Mucosa of descending colon (tissue), 3 donors: Measurements from ENCODE around the gene DEFB129. TPM values are rescaled to one million over a fixed set of nuclear protein-coding genes. Genes with fewer than 3 reads are reported as not detected.
"Not testable (repeated sequence)": the region's sequence is repeated elsewhere in the genome, so short reads cannot be mapped to it uniquely, and the experiment has no call there.

Experiments used
- ATAC-seq: fragments of 200-7000 bp; cut with Tn5 transposase; one replicate; pipeline ENCODE4 v1.9.1; 2020; ENCODE audit warnings: mild to moderate bottlenecking, moderate library complexity
- DNase-seq, 3 donors: peaks; one replicate each; pipeline ENCODE4 v3.0.0-alpha.2; 2020
- H3K36me3 ChIP-seq: fragments of 200-600 bp; one replicate; pipeline ENCODE4 v1.8.0; 2021; ENCODE audit warnings: low read depth, mild to moderate bottlenecking
- H3K4me1 ChIP-seq: fragments of 200-600 bp; one replicate; pipeline ENCODE4 v1.8.0; 2021; ENCODE audit warnings: low read depth, mild to moderate bottlenecking
- H3K4me3 ChIP-seq: fragments of 200-600 bp; one replicate; pipeline ENCODE4 v1.8.0; 2021; ENCODE audit warnings: mild to moderate bottlenecking
- H3K9me3 ChIP-seq: fragments of 200-600 bp; one replicate; pipeline ENCODE4 v1.8.0; 2021; ENCODE audit warnings: mild to moderate bottlenecking
- intact Hi-C, 2 donors: fragments of 100-400 bp; cut with DNase I in 1 of 2; cut with micrococcal nuclease in 1 of 2; formaldehyde crosslinking; loops; one replicate each; pipeline versions ENCODE4 v1.11.0 to v1.11.1; 2022; cut with DNase I, micrococcal nuclease
- total RNA-seq, 3 donors: library from RNA; stranded (reverse); fragmentation: NEBNext Ultra II Directional in 2 of 3; extraction: Animal tissue kit (Norgen Biotek cat#: 25700) in 2 of 3; gene quantifications; one replicate each; pipeline versions ENCODE4 v1.2.1 to v1.2.4, GENCODE V29; 2021 to 2023
- TF ChIP-seq, protein P1 (sequence below): fragments of 200-600 bp; IDR thresholded peaks from one replicate; pipeline ENCODE4 v1.8.0; 2022; ENCODE audit warnings: antibody characterized with exemption, mild to moderate bottlenecking
- donor health status: DM: no; HTN: no; CAD: no; lungs with moderate emphysema.
- donor health status: DM: no; HTN: no; CAD: no.
- donor health status: DM: no; HTN: yes; CAD: no.

DEFB129 gene
- total RNA-seq, 3 donors from 2014 or later = not detected

GRCh38 chr20:217266-217665, 9.8 kb upstream of the DEFB129 start:
- no peaks in the 10 kb centered on the region for H3K36me3 ChIP-seq
- H3K4me1 ChIP-seq = no peaks in the 10 kb centered on the region
- no peak for DNase-seq
- TF ChIP-seq, protein P1, sequence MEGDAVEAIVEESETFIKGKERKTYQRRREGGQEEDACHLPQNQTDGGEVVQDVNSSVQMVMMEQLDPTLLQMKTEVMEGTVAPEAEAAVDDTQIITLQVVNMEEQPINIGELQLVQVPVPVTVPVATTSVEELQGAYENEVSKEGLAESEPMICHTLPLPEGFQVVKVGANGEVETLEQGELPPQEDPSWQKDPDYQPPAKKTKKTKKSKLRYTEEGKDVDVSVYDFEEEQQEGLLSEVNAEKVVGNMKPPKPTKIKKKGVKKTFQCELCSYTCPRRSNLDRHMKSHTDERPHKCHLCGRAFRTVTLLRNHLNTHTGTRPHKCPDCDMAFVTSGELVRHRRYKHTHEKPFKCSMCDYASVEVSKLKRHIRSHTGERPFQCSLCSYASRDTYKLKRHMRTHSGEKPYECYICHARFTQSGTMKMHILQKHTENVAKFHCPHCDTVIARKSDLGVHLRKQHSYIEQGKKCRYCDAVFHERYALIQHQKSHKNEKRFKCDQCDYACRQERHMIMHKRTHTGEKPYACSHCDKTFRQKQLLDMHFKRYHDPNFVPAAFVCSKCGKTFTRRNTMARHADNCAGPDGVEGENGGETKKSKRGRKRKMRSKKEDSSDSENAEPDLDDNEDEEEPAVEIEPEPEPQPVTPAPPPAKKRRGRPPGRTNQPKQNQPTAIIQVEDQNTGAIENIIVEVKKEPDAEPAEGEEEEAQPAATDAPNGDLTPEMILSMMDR = no peak
- no peak for ATAC-seq
- no peaks in the 10 kb centered on the region for H3K9me3 ChIP-seq
- no peak overlapping the region for H3K4me3 ChIP-seq
- intact Hi-C loops = no loop called here

DNA sequence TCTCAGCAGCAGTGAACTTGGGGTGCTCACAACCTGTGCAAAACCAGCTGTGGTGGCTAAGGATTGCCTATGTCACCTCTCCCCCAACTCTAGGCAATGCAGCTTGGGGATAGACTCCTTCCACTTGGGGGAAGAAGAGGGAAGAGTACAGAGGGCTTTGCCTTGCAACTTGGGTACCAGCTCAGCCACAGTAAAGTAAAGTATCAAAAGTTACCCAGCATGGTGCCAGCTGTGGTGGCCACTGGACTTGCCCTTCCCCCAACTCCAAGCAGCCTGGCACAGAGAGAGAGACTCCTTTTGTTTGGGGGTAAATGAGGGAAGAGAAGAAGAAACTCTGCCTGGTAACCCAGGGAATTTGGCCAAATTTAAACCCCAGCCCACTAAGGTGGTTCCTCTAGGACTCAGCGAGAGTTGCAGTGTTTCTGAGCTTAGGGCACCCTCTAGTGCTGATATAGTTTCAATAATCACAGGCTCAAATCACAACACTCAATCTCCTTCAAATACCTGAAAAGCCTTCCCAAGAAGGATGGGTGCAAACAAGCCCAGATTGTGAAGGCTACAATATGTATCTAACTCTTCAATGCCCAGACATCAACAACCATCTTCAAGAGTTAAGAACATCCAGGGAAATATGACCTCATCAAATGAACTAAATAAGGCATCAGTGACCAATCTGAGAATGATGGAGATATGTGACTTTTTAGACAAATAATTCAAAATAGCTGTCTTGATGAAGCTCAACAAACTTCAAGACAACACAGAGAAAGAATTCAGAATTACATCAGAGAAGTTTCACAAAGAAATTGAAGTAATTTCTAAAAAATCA, 7.6 kb upstream of the DEFB129 start:
- H3K9me3 ChIP-seq = no peaks in the 10 kb centered on the region
- H3K36me3 ChIP-seq = no peaks in the 10 kb centered on the region
- intact Hi-C loops = no loop called here
- DNase-seq = no peak
- TF ChIP-seq, protein P1 = no peak
- H3K4me1 ChIP-seq = no peaks in the 10 kb centered on the region
- ATAC-seq = no peak
- H3K4me3 ChIP-seq = no peak overlapping the region

DNA sequence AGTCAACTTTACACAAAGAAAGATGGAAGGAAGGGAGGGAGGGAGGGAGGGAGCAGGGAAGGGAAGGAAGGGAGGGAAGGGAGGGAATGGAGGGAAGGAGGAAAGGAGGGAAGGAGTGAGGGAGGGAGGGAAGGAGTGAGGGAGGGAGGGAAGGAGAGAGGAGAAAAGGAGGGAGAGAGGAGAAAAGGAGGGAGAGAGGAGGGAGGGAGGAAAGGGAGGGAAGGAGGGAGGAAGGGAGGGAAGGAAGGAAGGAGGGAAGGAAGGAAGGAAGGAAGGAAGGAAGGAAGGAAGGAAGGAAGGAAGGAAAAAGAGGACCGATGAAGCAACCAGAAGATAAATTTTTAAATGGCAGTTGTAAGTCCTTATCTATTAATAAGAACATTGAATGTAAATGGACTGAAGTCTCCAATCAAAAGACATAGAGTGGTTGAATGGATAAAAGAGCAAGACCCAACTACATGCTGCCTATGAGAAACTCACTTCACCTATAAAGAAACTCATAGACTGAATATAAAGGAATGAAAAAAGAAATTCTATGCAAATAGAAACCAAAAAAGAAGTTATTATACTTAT, 5.7 kb upstream of the DEFB129 start:
- Histone ChIP-seq H3K4me1 (no peaks in the 10 kb centered on the region), H3K36me3 (no peaks in the 10 kb centered on the region), H3K4me3 (no peak overlapping the region), H3K9me3 (no peaks in the 10 kb centered on the region)
- intact Hi-C loops = no loop called here
- ATAC-seq (no peak), DNase-seq (no peak)
- TF ChIP-seq, protein P1 = no peak

DNA sequence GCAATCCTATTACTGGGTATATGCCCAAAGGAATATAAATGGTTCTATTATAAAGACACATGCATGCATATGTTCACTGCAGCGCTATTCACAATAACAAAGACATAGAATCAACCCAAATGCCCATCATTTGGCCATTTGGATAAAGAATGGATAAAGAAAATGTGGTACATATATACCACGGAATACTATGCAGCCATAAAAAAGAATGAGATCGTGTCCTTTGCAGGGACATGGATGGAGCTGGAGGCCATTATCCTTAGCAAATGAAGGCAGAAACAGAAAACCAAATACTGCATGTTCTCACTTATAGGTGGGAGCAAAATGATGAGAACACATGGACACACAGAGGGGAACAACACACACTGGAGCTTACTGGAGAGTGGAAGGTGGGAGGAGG, 1.2 kb upstream of the DEFB129 start:
- not testable (repeated sequence) for ATAC-seq, DNase-seq

GRCh38 chr20:227439-228105, 514 bp downstream of the DEFB129 start:
- DNase-seq (no peak), ATAC-seq (no peak)
- Histone ChIP-seq H3K4me3 (no peak overlapping the region), H3K36me3 (no peaks in the 10 kb centered on the region), H3K9me3 (no peaks in the 10 kb centered on the region), H3K4me1 (no peaks in the 10 kb centered on the region)
- TF ChIP-seq, protein P1 = no peak
- intact Hi-C loops = no loop called here

More for the DNA sequence above, 1.2 kb upstream of the DEFB129 start:
- H3K36me3 ChIP-seq, intact Hi-C loops, H3K4me3 ChIP-seq, H3K9me3 ChIP-seq, H3K4me1 ChIP-seq: not testable (repeated sequence)

DNA sequence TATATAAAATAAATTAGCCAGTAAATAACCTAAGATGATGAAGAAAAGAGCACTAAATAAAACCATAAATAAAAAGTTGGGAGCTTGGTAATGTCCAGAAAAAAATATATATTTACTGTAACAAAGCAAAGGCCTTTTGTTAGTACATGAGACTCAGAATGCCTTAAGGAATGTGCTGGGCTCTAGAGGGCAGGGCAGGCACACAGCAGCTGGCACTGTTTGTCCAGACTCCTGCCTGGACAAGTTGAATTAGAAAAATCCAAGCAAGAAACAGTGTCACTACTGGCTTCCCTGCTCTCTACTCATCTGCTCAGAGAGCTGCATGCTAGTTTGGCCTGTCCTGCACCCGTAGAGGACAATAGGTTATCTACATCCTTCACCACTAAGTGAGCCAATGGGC, 8.8 kb downstream of the DEFB129 start:
- Histone ChIP-seq H3K9me3 (no peaks in the 10 kb centered on the region), H3K4me3 (no peak overlapping the region), H3K4me1 (no peaks in the 10 kb centered on the region), H3K36me3 (no peaks in the 10 kb centered on the region)
- TF ChIP-seq, protein P1 = no peak
- ATAC-seq = no peak
- DNase-seq = no peak
- intact Hi-C loops = no loop called here
